GM18870 (cell line): ENCODE data around the gene TSSK2.
"Not testable (repeated sequence)": the region's sequence is repeated elsewhere in the genome, so short reads cannot be mapped to it uniquely, and the experiment has no call there.

ENCODE experiments used
- ATAC-seq: cut with Tn5 transposase; IDR thresholded peaks from one replicate; pipeline ENCODE4 v1.9.1; 2021; ENCODE audit warnings: moderate library complexity; ENCODE audit not compliant: unreplicated experiment

TSSK2 gene

DNA sequence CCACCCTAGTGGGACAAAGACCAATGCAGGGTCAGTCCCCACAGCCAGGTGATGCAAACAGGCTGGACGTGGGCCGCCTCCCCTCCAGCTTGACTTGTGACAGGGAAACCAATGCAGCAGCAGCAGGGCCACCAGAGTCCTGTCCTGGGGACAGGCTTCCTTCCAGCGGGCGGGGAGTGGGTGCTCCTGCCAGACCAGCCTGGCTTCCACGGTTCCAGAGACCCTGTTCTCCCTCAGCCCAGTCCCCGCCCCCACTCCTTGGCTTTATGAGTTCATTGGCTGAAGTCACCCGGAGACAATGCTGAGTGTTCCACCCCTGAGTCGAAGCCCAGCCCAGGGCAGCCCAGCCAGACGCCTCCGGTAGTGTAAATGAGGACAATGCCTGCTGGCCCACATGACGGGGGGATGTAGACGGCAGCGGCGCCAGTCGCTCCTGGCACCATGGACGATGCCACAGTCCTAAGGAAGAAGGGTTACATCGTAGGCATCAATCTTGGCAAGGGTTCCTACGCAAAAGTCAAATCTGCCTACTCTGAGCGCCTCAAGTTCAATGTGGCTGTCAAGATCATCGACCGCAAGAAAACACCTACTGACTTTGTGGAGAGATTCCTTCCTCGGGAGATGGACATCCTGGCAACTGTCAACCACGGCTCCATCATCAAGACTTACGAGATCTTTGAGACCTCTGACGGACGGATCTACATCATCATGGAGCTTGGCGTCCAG is at the start of gene TSSK2:
TSSK2 (plus strand) TSS at position 350 of the 726 bp plus-strand sequence; CDS start at position 442, 92 bp downstream.
- ATAC-seq, result no peak

- ATAC-seq, result no peak
Observed at GRCh38 chr22:19081351-19081750, 49.8 kb upstream of the TSSK2 start.

DNA sequence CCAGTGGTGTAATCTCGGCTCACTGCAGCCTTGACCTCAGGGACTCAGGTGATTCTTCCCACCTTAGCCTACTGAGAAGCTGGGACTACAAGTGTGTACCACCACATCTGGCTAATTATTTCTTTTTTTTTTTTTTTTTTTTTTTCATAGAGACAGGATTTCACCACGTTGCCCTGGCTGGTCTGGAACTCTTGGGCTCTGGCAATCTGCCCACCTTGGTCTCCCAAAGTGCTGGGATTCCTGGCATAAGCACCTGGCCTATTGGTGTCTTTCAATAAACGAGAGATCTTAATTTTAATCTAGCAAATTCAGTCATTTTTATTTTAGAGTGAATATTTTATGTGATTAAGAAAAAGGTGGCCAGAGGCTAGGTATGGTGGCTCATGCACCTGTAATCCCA is 49.0 kb upstream of the TSSK2 start:
- no peak for ATAC-seq

GRCh38 chr22:19082793-19083192 is 48.3 kb upstream of the TSSK2 start:
- ATAC-seq, result no peak

DNA sequence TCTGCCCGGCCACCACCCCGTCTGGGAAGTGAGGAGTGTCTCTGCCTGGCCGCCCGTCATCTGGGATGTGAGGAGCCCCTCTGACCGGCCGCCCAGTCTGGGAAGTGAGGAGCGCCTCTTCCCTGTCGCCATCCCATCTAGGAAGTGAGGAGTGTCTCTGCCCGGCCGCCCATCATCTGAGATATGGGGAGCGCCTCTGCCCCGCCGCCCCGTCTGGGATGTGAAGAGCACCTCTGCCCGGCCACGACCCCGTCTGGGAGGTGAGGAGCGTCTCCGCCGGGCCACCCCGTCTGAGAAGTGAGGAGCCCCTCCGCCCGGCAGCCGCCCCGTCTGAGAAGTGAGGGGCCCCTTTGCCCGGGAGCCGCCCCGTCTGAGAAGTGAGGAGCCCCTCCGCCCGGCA is 47.0 kb upstream of the TSSK2 start:
- ATAC-seq, result not testable (repeated sequence)

DNA sequence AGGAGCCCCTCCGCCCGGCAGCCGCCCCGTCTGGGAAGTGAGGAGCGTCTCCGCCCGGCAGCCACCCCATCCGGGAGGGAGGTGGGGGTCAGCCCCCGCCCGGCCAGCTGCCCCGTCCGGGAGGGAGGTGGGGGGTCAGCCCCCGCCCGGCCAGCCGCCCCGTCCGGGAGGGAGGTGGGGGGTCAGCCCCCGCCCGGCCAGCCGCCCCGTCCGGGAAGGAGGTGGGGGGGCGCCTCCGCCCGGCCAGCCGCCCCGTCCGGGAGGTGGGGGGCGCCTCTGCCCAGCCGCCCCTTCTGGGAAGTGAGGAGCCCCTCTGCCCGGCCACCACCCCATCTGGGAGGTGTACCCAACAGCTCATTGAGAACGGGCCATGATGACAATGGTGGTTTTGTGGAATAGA is 46.5 kb upstream of the TSSK2 start:
- ATAC-seq, result not testable (repeated sequence)

GRCh38 chr22:19085233-19085718 is 45.8 kb upstream of the TSSK2 start:
- ATAC-seq, result no peak

- no peak for ATAC-seq
Observed at GRCh38 chr22:19086417-19086816, 44.7 kb upstream of the TSSK2 start.

- ATAC-seq, result no peak
Observed at GRCh38 chr22:19086896-19087295, 44.2 kb upstream of the TSSK2 start.

DNA sequence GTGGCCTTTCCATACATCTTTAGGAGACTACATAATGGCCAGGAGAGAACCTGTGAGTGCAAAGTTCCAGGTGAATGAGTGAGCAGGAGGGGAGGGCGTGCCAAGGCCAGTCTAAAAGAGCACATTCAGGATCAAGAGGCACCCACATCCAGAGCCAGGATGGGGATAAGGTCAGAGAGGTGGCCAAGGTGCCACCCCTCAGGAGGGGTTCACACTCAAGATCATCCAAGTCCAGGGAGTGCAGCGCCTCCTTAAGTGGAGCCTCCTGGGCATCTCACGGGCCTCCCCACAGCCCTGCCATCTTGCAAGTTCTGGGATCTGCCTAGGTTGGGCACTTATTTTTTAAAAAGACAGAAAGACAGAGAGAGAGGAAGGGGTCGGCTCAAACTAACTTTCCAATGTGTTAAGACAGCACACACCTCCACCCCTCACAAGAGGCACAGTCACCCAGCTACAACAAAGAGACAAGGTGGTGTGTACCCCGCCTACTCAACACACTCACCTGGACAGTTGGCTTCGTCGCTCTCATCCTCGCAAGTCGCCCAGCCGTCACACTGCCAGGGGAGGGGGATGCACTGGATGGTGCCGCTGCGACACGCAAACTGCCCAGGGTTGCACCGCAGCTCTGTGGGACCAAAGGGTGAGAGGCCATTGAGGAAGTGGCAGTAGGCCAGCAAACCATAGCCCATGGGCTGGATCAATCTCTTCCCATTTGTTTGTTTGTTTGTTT is 42.1 kb upstream of the TSSK2 start:
- no peak for ATAC-seq

GRCh38 chr22:19090183-19090582 is 40.9 kb upstream of the TSSK2 start:
- no peak for ATAC-seq

DNA sequence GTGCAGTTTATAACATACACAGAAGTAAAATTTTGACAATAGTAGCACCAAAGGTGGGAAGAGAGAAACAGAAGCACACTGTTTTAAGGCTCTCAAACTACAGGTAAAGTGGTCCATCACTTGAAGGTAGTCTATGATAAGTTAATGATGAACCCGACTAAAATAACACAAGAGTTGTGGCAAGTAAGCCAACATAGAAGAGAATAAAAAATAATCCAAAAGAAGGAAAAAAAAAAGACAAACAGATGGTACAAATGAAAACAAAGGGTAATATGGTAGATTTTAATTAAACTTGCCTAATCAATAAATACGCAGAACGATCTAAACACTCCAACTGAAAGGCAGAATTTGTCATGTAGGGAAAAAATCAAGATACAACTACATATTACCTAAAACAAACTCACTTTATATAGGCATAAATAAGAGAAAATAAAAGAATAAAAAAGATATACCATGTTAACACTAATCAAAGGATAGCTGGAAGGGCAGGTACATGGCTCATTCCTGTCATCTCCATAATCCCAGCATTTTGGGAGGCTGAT is 40.5 kb upstream of the TSSK2 start:
- ATAC-seq, result no peak

GRCh38 chr22:19092725-19093124 is 38.4 kb upstream of the TSSK2 start:
- ATAC-seq, result no peak

GRCh38 chr22:19094393-19094997 is 36.6 kb upstream of the TSSK2 start:
- no peak for ATAC-seq

- ATAC-seq, result no peak
Observed at GRCh38 chr22:19096555-19096954, 34.6 kb upstream of the TSSK2 start.

GRCh38 chr22:19097518-19097917 is 33.6 kb upstream of the TSSK2 start:
- ATAC-seq, result no peak

DNA sequence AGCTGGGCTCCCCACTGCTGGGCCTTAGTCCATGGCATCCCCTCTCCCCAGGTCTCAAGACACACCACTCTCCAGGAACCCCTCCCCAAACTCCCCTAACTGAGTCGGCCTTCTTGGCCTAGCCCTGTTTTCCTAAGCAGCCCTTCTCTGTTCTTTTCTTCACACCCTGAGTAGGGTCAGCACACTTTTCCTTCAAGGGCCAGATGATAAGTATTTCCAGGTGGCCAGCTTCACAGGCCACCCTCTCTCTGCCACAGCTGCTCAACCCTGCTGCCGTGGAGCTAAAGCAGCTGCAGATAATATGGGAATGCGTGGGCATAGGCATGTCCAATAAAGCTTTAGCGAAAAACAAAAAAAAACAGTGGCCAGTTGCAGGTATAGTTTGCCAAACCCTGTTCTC is 33.0 kb upstream of the TSSK2 start:
- no peak for ATAC-seq

- ATAC-seq, result no peak
Observed at GRCh38 chr22:19103880-19104821, 27.0 kb upstream of the TSSK2 start.

DNA sequence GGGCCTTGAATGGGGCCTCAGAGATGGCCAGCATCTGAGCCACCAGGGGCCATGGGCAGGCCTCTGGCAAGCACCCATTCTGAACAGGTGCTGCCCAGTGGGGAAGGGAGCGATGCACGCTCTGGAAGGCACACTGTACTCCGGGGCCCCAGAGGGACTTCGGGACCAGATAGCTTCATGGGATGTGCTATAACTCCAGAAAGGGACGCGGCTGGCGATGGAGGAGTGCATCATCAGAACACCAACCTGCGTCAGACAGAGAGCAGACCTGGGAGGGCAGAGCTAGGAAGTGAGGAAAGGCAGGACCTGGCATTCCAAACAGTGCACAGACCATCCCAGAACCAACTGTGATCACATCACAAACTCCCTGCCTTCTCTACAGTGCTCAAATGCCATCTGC is 25.7 kb upstream of the TSSK2 start:
- ATAC-seq, result no peak
